ENCODE measurements around the gene CADPS2.
"Not testable (repeated sequence)": the region's sequence is repeated elsewhere in the genome, so short reads cannot be mapped to it uniquely, and the experiment has no call there.

The CADPS2 gene

GRCh38 chr7:122304319-122304975, 581.8 kb downstream of the CADPS2 start, which contains the start of gene FEZF1:
Gene FEZF1, minus strand, starts transcription at chr7:122304750. Its CDS starts 313 bp downstream, at chr7:122304437.
- DNase-seq: no peak

DNA sequence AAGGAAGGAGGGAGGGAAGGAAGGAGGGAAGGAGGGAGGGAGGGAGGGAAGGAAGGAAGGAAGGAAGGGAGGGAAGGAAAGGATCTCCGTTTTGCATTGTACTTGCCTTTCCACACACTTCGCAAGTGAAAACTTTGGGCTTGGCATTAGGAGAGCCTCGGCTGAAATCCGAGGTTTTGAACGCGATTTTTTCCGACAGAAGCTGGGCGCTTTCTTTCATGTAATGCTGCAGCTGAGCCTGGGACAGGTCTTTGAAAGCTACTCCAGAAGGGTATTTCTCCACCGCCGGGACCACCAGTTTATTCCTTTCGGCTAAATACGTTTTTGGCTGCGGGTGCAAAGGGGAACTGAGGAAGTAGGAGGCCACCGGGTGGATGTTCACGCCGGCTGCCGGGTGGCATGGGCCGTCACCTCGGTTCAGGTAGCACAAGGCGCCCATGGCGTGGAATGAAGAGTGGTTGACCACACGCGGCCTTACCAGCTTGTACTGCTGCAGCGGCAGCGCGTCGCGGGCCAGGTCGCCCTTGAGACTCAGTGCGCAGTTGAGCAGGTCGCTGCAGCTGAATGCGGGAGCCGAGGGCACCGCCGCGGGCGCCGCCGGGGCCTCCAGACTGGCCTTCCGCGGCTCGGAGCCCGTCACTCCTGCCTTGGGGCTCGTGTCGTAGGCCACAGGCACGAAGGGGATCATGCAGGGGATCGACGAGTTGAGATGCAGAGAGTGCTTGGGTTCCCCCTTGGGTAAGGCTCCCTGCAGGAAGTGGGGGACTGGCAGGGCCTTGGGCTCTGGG, 582.5 kb downstream of the CADPS2 start:
- no peak for DNase-seq

GRCh38 chr7:122302761-122303530, 583.3 kb downstream of the CADPS2 start:
- no peak for DNase-seq

DNA sequence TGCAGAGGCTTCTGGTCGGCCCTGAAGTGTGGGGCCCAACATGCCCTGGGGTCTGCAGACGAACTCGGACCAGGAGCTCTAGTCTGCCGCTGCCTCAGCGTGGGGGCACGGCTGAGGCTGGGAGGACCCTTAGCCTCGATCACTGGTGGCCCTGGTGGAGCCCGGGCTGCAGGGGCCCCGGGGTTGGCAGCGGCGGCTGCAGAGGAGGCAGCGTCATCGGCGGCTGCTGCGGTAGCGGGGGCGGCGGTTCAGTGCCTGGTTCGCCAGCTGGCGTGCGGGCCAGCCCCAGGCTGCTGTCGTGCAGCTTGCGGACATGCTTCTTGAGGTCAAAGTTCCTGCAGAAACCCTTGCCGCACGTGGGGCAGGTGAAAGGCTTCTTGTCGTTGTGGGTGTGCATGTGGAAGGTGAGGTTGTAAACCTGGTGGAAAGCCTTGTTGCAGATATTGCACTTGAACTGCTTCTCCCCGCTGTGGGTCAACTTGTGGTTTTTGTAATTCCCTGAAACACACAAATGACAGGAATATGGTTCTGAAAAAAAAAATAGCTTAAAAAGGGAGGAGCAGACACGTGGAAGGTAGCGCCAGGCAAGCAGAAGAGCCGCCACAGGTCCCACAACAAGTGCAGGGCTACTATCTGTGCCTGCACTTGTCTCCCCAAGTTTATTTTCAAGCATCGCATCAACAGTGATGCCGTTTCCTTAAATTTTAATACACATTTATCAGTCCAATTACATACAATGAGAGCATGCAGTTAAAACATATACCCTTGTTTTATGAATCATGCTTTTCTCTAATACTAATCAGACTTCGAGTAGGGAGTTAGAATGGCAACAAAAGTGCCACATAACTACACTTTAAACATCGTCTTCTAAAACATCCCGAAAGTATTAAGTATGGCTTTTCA, 584.2 kb downstream of the CADPS2 start:
- no peak for DNase-seq

GRCh38 chr7:122300956-122301833, 585.1 kb downstream of the CADPS2 start:
- no peak for DNase-seq

- no peak for DNase-seq
Measured at GRCh38 chr7:122300211-122300932, 585.9 kb downstream of the CADPS2 start.

- DNase-seq: no peak
Measured at GRCh38 chr7:122299624-122300210, 586.5 kb downstream of the CADPS2 start.

- DNase-seq: no peak
Measured at GRCh38 chr7:122298618-122299017, 587.6 kb downstream of the CADPS2 start.

DNA sequence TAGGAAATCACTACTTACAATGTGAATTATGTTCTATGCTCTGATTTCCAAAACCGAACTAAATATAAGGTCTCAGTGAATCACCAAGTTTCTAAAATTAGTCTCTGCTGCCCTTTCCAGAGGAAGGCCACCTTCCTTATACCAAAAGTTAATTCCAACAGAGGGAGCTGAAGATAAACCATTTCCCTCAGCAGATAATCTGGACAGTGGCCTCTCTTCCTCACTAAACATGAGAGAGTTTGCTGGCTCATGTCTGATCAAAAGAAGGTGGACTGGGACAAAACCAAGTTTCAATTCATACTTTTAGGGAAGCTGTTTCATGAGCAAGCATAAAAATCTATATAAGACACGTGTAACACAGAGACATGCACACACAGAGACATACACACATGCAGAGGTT, 588.1 kb downstream of the CADPS2 start:
- no peak for DNase-seq

DNA sequence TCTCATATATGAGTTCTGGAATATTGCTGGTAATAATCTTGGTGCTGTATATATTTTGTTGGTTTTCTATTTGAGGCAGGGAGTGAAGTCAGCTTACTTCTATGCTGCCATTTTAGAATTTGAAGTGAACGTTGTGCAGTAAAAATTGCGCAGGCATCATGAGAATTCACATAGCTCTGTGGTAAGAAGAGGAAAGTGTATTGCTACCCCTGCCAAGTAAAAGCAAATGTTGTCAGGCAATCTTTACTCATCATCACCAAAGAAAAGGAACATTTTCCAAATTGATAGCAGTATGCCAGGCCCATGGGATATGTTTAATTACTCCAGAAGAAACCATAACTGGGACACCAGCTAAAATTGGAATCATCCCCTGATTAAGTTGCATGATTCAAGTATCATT, 595.1 kb downstream of the CADPS2 start:
- DNase-seq: no peak

DNA sequence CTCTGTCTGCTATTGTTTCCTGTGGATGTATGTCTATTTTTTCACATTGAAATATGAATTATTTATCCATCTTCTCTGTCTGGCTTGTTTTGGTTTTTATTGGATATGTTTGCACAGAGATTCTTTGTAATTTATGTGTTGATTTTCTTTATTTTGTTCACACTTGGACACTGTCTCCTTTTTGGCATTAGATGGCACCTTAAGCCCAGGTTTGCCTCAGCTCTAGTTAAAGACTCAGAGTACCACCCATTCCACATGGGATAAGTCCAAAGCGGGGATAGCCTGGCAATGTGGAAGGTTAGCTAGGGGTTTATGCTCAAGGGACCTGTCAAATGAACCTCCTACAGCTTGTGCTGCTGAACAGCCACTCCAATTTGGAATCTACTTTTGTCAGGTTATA, 595.8 kb downstream of the CADPS2 start:
- no peak for DNase-seq

DNA sequence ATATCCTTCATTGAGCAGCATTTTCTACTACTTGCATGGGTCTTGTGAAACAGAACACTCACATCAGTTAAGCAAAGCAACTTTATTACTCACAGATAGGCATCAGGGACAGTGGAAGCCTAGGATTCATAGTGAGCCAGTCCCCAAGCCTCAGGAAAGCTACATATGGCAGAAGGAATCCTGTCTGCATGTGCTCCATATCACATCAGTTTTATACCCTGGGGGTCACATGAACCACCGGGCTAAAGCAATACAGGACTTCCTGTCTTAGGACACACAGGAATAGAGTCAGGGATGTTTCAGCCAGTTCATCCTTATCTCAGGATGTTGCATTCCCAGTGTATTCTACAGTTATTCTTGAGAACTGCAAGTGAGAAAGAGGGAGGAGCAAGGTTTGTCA, 596.8 kb downstream of the CADPS2 start:
- DNase-seq: no peak

GRCh38 chr7:122284608-122285007, 601.7 kb downstream of the CADPS2 start:
- DNase-seq: not testable (repeated sequence)

DNA sequence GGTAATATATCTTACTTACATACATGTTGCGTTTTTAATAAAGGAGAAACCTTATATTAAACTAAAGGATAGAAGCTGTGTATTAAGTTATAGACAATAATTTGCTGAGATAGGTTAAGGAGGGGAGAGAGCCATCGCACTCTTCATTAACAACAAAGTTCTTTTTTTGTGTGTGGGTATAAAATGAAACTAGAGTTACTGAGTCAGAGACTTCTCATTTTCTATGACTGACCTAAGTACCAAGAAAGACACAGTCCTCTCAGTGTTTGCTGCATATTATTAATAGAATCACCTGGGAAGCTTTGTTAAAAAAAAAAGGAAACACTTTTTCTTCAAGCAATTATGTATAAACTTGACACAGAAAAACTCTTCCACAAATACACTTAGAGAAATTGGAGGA, 613.1 kb downstream of the CADPS2 start:
- no peak for DNase-seq

DNA sequence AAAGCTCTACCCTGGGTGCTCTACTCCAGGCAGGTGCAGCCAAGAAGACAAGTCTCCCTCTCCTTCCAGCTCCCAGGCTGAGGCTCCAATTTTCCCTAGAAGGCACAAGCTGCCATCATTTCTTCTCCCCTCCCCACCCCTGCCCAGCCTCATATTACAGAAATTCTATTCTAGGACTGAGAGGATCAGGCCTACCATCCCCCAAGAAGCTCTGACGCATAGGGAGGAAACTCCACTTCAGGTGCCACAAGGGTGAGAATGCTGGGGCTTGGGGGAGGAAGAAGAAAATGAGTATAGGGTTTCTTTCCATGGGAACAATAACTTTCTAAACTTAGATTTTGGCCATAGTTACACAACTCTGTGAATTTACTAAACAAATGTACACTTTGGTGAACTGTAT, 617.0 kb downstream of the CADPS2 start:
- no peak for DNase-seq

Measured in EL (cell line).